ENCODE results near the gene SYNE2. TPM values are rescaled to one million over a fixed set of nuclear protein-coding genes. Genes with fewer than 3 reads are reported as not detected.

The SYNE2 gene
- total and polyA plus RNA-seq, 2 of the 8 experiments (the other 6 are each of a cell fraction or from before 2014, with no cell fraction given): 32.6 to 46.1 TPM

DNA sequence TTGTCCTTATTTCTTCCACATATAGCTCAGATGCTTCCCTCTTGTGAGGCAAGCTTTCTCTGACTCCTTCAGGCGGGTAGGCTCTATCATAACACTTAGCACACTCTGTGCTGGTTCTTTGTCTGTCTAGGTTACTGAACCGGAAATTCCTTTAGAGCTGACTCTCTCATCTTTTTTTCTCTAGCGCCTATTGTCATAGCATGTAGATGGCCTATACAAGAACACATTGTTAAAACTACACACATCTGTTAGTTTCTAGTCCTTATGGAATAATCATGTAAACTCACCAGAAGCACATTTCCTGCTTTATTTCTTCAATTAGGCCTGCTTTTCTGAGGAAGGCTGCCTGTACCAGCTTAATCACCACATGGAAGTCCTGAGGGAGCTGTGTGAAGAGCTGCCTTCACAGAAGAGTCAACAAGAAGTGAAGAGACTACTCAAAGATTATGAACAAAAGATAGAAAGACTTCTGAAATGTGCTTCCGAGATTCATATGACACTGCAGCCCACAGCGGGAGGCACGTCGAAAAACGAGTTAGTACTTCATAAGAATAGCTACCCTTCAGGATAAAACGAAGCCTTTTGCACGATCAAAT, 143.9 kb downstream of the SYNE2 start:
- Histone ChIP-seq H3K4me2 (ENCODE audit: insufficient read depth in 1 of 2, low read depth in 2 of 2, low read length in 2 of 2) (no peak overlapping the region), H4K20me1 (replicated peaks in 1 of 2; ENCODE audit: control insufficient read depth in 1 of 2, insufficient read depth in 2 of 2, low read length in 2 of 2) (no peaks in the 10 kb centered on the region), H3K27me3 (replicated peaks in 1 of 4; ENCODE audit: control insufficient read depth in 3 of 4, extremely low read depth in 1 of 4, insufficient read depth in 3 of 4, low read length in 3 of 4) (no peaks in the 10 kb centered on the region), H2BK15ac (ENCODE audit: low read length) (no peak overlapping the region), H3K56ac (replicated peaks; ENCODE audit: insufficient read length, low read depth, low read length) (no peak overlapping the region), H3K9ac (replicated peaks in 1 of 4; ENCODE audit: extremely low read depth in 1 of 4, low read depth in 3 of 4, low read length in 3 of 4) (no peak overlapping the region), H3K14ac (ENCODE audit: insufficient read length) (no peak overlapping the region), H3K79me2 (ENCODE audit: control insufficient read depth in 1 of 2, insufficient read depth in 2 of 2, low read length in 2 of 2) (no peaks in the 10 kb centered on the region), H2BK120ac (replicated peaks; ENCODE audit: low read depth, low read length) (no peak overlapping the region), H3K9me3 (ENCODE audit: insufficient read depth in 2 of 2, low read depth in 1 of 2, low read length in 1 of 2) (no peaks in the 10 kb centered on the region), H3K4me3 (ENCODE audit: extremely low read depth in 1 of 4, insufficient read depth in 2 of 4, low read depth in 3 of 4, low read length in 4 of 4) (no peak overlapping the region), H3K18ac (ENCODE audit: extremely low read depth, low read length) (no peak overlapping the region), H3K27ac (ENCODE audit: low read depth, low read length) (no peak overlapping the region), H4K91ac (replicated peaks; ENCODE audit: insufficient read length, low read length) (no peak overlapping the region), H4K5ac (ENCODE audit: insufficient read length, low read depth, low read length) (no peak overlapping the region), H2BK5ac (ENCODE audit: low read depth, low read length) (no peak overlapping the region), H3K4me1 (replicated peaks in 1 of 4; ENCODE audit: control insufficient read depth in 3 of 4, insufficient read depth in 4 of 4, low read length in 3 of 4) (no peaks in the 10 kb centered on the region), H3K4ac (replicated peaks; ENCODE audit: insufficient read length, low read depth, low read length) (no peak overlapping the region), H3K79me1 (ENCODE audit: low read depth, low read length) (no peaks in the 10 kb centered on the region), H4K8ac (ENCODE audit: extremely low read depth, insufficient read depth, low read length) (no peak overlapping the region), H2BK20ac (ENCODE audit: low read length) (no peak overlapping the region), H3K23ac (ENCODE audit: insufficient read length) (no peak overlapping the region), H2BK12ac (ENCODE audit: low read depth, low read length) (no peak overlapping the region), H3K23me2 (ENCODE audit: low read depth, low read length) (no peaks in the 10 kb centered on the region), H3K36me3 (ENCODE audit: control insufficient read depth in 2 of 4, insufficient read depth in 4 of 4, low read length in 3 of 4) (peaks cover 0 to 37% (median 9%) of the 10 kb centered on the region in 4 experiments; a peak in 6 of 8 replicates), H2AFZ (ENCODE audit: low read length) (no peak overlapping the region), H2AK5ac (ENCODE audit: low read depth, low read length) (no peak overlapping the region)
- no peak for TF ChIP-seq TEAD4 (IDR thresholded peaks at IDR 0.05; ENCODE audit: low read depth, low read length)
- TF ChIP-seq EP300 (IDR thresholded peaks at IDR 0.05; ENCODE audit: borderline replicate concordance in 1 of 2, low read depth in 2 of 2, low read length in 2 of 2): no peak
- TF ChIP-seq ZNF274 (IDR thresholded peaks at IDR 0.05; ENCODE audit: borderline replicate concordance, extremely low read depth, low read length): no peak
- TF ChIP-seq GTF2F1 (IDR thresholded peaks at IDR 0.05; ENCODE audit: borderline replicate concordance, low read depth, low read length): no peak
- TF ChIP-seq, protein P1, sequence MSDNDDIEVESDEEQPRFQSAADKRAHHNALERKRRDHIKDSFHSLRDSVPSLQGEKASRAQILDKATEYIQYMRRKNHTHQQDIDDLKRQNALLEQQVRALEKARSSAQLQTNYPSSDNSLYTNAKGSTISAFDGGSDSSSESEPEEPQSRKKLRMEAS (IDR thresholded peaks at IDR 0.05): no peak
- TF ChIP-seq NRF1 (IDR thresholded peaks at IDR 0.05; ENCODE audit: low read depth, low read length): no peak
- no peak for TF ChIP-seq KDM1A (IDR thresholded peaks at IDR 0.05; ENCODE audit: borderline replicate concordance, low read length)
- TF ChIP-seq EGR1 (IDR thresholded peaks at IDR 0.05; ENCODE audit: borderline replicate concordance, low read depth, low read length): no peak
- no peak for TF ChIP-seq BACH1 (IDR thresholded peaks at IDR 0.05; ENCODE audit: low read length)
- no peak for FAIRE-seq
- CTCF ChIA-PET (ENCODE audit: partially characterized antibody): interaction anchor here (1.0 to 1.6 kb wide), 2 partner anchors 13 to 17 kb away, joined by 3 to 4 read pairs; no protein-coding TSS in a partner anchor
- 91% methylated on average over 10 of the region's 10 CpGs; no CpG with 5 or more reads in 1 of the 2 experiments for WGBS, 2 experiments (ENCODE audit: extremely low coverage in 1 of 2, insufficient coverage in 1 of 2, insufficient read length in 1 of 2, insufficient replicate concordance in 2 of 2, low coverage in 1 of 2, low lambda C conversion rate in 2 of 2, missing lambda C conversion rate in 1 of 2)
- no peak for DNase-seq (ENCODE audit: low read depth in 1 of 2, low spot score in 2 of 2)
- POLR2A ChIA-PET (ENCODE audit: partially characterized antibody): no interaction called here

Data from H1 (cell line).